Smooth muscle cell (in vitro differentiated cells): ENCODE results near the gene AGL. TPM values are rescaled to one million over a fixed set of nuclear protein-coding genes. Genes with fewer than 3 reads are reported as not detected.
"Not testable (repeated sequence)": the region's sequence is repeated elsewhere in the genome, so short reads cannot be mapped to it uniquely, and the experiment has no call there.

ENCODE experiments used
- DNase-seq: peaks from one replicate; lab custom pipeline; 2025; ENCODE audit not compliant: unreplicated experiment; lab: John Stamatoyannopoulos, UW
- H2AFZ ChIP-seq: fragments of 200-600 bp; sonication (generic); 2 replicates; pipeline ENCODE4 v1.6.0; 2016; ENCODE audit warnings: antibody characterized with exemption, low read depth, mild to moderate bottlenecking
- H3F3A ChIP-seq: fragments of 200-600 bp; sonication (generic); 2 replicates; pipeline ENCODE4 v1.6.0; 2017; ENCODE audit warnings: antibody characterized with exemption, low read depth
- H3K27ac ChIP-seq: fragments of 200-600 bp; sonication (generic); 2 replicates; pipeline ENCODE4 v1.5.1; 2016; ENCODE audit warnings: low read depth, mild to moderate bottlenecking
- H3K27me3 ChIP-seq: fragments of 200-600 bp; sonication (generic); 2 replicates; pipeline ENCODE4 v1.6.1; 2016; ENCODE audit warnings: low read depth, mild to moderate bottlenecking
- H3K36me3 ChIP-seq: fragments of 200-600 bp; sonication (generic); 2 replicates; pipeline ENCODE4 v1.5.1; 2016; ENCODE audit warnings: low read depth
- H3K4me1 ChIP-seq: fragments of 200-600 bp; sonication (generic); 2 replicates; pipeline ENCODE4 v1.5.1; 2016; ENCODE audit warnings: low read depth
- H3K4me2 ChIP-seq: fragments of 200-600 bp; sonication (generic); 2 replicates; pipeline ENCODE4 v1.6.0; 2016; ENCODE audit warnings: mild to moderate bottlenecking
- H3K4me3 ChIP-seq: fragments of 200-600 bp; sonication (generic); 2 replicates; pipeline ENCODE4 v1.5.1; 2016; ENCODE audit warnings: mild to moderate bottlenecking
- H3K79me2 ChIP-seq: fragments of 200-600 bp; sonication (generic); 2 replicates; pipeline ENCODE4 v1.6.0; 2016; ENCODE audit warnings: low read depth, mild to moderate bottlenecking
- H3K9ac ChIP-seq: fragments of 200-600 bp; sonication (generic); 2 replicates; pipeline ENCODE4 v1.6.0; 2016; ENCODE audit warnings: low read depth
- H3K9me3 ChIP-seq: fragments of 200-600 bp; sonication (generic); replicated peaks from 2 replicates; pipeline ENCODE4 v1.5.1; 2016; ENCODE audit warnings: low read depth
- H4K20me1 ChIP-seq: fragments of 200-600 bp; sonication (generic); 2 replicates; pipeline ENCODE4 v1.6.0; 2016; ENCODE audit warnings: low read depth
- WGBS: methylation state at CpG from one replicate; pipeline ENCODE4 v1.1.7; 2016; ENCODE audit warnings: low lambda C conversion rate; 5-methylcytosine and 5-hydroxymethylcytosine counted together
- polyA plus RNA-seq: library from polyadenylated mRNA; unstranded; fragments of >200 nt; fragmentation: Nextera tagmentation; extraction: Ambion mirVana; gene quantifications from 2 replicates; pipeline ENCODE4 v1.2.1, GENCODE V29; 2016
- total RNA-seq: library from RNA; depleted of rRNA; stranded (reverse); fragments of >200 nt; gene quantifications from 2 replicates; pipeline ENCODE4 v1.2.3, GENCODE V29; 2014
- TF ChIP-seq, protein P1 (sequence below): fragments of 200-600 bp; sonication (generic); IDR thresholded peaks from 2 replicates; pipeline ENCODE4 v1.5.1; 2017; ENCODE audit warnings: borderline replicate concordance, mild to moderate bottlenecking, antibody characterized with exemption; ENCODE audit not compliant: insufficient read depth, poor library complexity, severe bottlenecking

Gene AGL
- total and polyA plus RNA-seq, 2 experiments from 2014 or later, result 5.1 to 18.3 TPM

DNA sequence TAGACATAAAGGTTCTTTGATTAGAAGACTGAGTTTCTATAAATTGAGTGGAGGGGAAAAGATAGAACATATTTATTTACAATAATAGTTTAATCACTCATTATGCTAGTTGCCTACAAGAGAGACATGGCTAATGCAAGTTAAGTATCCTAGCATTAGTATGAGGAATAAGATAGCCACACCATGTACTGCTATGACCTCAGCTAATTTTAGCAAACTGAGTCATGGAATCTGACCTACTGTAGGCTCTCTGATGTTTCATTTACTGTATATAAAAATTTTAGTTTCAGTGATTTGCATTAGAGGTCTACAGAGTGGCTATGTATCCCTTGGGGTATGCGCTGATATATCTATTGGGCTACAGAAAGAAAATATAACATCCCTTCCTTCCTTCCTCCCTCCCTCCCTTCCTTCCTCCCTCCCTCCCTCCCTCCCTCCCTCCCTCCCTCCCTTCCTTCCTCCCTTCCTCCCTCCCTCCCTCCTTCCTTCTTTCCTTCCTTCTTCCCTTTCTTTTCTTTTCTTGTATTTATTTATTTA, 5.8 kb downstream of the AGL start:
- DNase-seq, result no peak
- Histone ChIP-seq H3K79me2 (no peaks in the 10 kb centered on the region), H3K36me3 (no peaks in the 10 kb centered on the region), H3K27me3 (no peaks in the 10 kb centered on the region), H3K4me1 (peaks cover 7% of the 10 kb centered on the region), H4K20me1 (no peaks in the 10 kb centered on the region), H2AFZ (no peak overlapping the region), H3K27ac (no peak overlapping the region), H3K4me2 (no peak overlapping the region), H3K9me3 (no peaks in the 10 kb centered on the region), H3K4me3 (no peak overlapping the region), H3K9ac (no peak overlapping the region), H3F3A (no peaks in the 10 kb centered on the region)
- TF ChIP-seq, protein P1, sequence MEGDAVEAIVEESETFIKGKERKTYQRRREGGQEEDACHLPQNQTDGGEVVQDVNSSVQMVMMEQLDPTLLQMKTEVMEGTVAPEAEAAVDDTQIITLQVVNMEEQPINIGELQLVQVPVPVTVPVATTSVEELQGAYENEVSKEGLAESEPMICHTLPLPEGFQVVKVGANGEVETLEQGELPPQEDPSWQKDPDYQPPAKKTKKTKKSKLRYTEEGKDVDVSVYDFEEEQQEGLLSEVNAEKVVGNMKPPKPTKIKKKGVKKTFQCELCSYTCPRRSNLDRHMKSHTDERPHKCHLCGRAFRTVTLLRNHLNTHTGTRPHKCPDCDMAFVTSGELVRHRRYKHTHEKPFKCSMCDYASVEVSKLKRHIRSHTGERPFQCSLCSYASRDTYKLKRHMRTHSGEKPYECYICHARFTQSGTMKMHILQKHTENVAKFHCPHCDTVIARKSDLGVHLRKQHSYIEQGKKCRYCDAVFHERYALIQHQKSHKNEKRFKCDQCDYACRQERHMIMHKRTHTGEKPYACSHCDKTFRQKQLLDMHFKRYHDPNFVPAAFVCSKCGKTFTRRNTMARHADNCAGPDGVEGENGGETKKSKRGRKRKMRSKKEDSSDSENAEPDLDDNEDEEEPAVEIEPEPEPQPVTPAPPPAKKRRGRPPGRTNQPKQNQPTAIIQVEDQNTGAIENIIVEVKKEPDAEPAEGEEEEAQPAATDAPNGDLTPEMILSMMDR, result no peak
- WGBS, result 100% methylated on average over 1 of the region's 1 CpG

DNA sequence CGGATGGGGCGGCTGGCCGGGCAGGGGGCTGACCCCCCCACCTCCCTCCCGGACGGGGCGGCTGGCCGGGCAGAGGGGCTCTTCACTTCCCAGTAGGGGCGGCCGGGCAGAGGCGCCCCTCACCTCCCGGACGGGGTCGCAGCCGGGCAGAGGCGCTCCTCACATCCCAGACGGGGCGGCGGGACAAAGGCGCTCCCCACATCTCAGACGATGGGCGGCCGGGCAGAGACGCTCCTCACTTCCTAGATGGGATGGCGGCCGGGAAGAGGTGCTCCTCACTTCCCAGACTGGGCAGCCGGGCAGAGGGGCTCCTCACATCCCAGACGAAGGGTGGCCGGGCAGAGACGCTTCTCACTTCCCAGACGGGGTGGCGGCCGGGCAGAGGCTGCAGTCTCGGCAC, 6.9 kb downstream of the AGL start:
- not testable (repeated sequence) for H3K27me3 ChIP-seq, H3K4me3 ChIP-seq, H2AFZ ChIP-seq, H3K27ac ChIP-seq, H4K20me1 ChIP-seq, H3K4me2 ChIP-seq, DNase-seq, H3K9ac ChIP-seq, H3F3A ChIP-seq, H3K4me1 ChIP-seq, H3K79me2 ChIP-seq, H3K36me3 ChIP-seq, H3K9me3 ChIP-seq
- 95% methylated on average over 25 of the region's 33 CpGs for WGBS

DNA sequence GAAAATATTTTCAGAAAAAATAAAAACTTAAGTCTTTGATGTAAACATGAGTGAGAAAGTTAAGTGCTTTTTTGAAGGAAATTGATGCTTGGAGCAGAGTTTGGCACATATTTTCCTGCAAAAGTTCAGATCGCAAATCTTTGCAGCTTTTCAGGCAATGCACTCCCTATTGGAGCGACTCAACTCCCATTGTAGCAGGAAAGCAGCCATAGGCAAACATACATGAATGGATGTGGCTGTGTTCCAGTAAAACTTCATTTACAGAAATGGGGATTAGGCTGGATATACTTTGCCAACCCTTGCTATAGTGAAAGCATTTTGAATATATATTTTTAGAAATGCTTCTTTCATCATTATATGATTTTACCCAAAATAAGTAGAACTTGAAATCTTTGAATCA, 8.1 kb downstream of the AGL start:
- 100% methylated on average over 2 of the region's 2 CpGs for WGBS
- Histone ChIP-seq H3K4me3 (no peak overlapping the region), H3F3A (no peaks in the 10 kb centered on the region), H3K79me2 (no peaks in the 10 kb centered on the region), H3K9me3 (no peaks in the 10 kb centered on the region), H3K4me2 (no peak overlapping the region), H3K36me3 (no peaks in the 10 kb centered on the region), H3K9ac (no peak overlapping the region), H3K27me3 (no peaks in the 10 kb centered on the region), H2AFZ (no peak overlapping the region), H3K27ac (no peak overlapping the region), H4K20me1 (no peaks in the 10 kb centered on the region), H3K4me1 (no peaks in the 10 kb centered on the region)
- DNase-seq, result no peak
- TF ChIP-seq, protein P1, result no peak

DNA sequence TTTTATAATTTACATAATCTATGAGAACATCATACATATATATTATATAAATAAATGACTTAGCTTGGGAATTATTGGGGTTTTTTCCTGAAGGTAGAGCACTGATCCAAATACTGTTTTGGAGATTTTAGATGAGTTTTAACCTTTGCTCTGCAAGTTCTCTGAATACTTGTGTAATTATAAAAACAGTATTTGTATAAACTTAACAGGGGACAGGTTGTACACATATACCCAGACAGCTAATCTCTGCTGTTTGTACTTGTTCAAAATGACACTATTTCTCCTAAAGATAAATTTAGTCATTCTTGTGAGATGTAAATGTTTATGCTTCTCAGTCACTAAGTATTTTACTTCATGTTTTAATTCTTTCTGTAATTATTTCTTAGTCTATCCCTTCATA, 8.7 kb downstream of the AGL start:
- Histone ChIP-seq H3K79me2 (no peaks in the 10 kb centered on the region), H2AFZ (no peak overlapping the region), H4K20me1 (no peaks in the 10 kb centered on the region), H3K9me3 (no peaks in the 10 kb centered on the region), H3K36me3 (no peaks in the 10 kb centered on the region), H3K27ac (no peak overlapping the region), H3K4me1 (no peaks in the 10 kb centered on the region), H3K9ac (no peak overlapping the region), H3K4me3 (no peak overlapping the region), H3K27me3 (no peaks in the 10 kb centered on the region), H3F3A (no peaks in the 10 kb centered on the region), H3K4me2 (no peak overlapping the region)
- DNase-seq, result no peak
- TF ChIP-seq, protein P1, result no peak
